ENCODE results near the gene BLID.

GRCh38 chr11:122104341-122104740 is 11.7 kb downstream of the BLID start:
- TF ChIP-seq CTCF (IDR thresholded peaks at IDR 0.05 in 4 of 5, conservative IDR thresholded peaks at IDR 0.05 in 1 of 5) (no peak), POLR2A (IDR thresholded peaks at IDR 0.05) (no peak)

Measured in gastrocnemius medialis (tissue), 4 donors.